K562 (cell line): ENCODE data around the gene RHCG. TPM values are rescaled to one million over a fixed set of nuclear protein-coding genes. Genes with fewer than 3 reads are reported as not detected.

ENCODE experiments used
- BDP1 ChIP-seq: IDR thresholded peaks from 3 replicates; pipeline ENCODE4 v1.6.1; 2011; ENCODE audit not compliant: insufficient read length, insufficient read depth
- COPS2 ChIP-seq: fragments of 450-650 bp; conservative IDR thresholded peaks from 2 replicates; pipeline ENCODE4 v1.6.1; 2016; ENCODE audit warnings: mild to moderate bottlenecking, moderate library complexity
- CTCFL ChIP-seq: IDR thresholded peaks from 2 replicates; pipeline ENCODE4 v1.6.1; 2011; ENCODE audit warnings: borderline replicate concordance, low read depth, mild to moderate bottlenecking, moderate library complexity, low read length; ENCODE audit not compliant: insufficient read depth, poor library complexity, severe bottlenecking
- CXXC5 ChIP-seq: fragments of 250-450 bp; sonication (Bioruptor Pico); IDR thresholded peaks from 2 replicates; pipeline ENCODE4 v1.8.0; 2022; ENCODE audit warnings: inconsistent platforms, mild to moderate bottlenecking, moderate library complexity
- GABPB2 ChIP-seq: fragments of 250-450 bp; sonication (Bioruptor Pico); conservative IDR thresholded peaks from 2 replicates; pipeline ENCODE4 v1.5.1; 2021; ENCODE audit warnings: mild to moderate bottlenecking
- HES1 ChIP-seq: fragments of 450-650 bp; IDR thresholded peaks from 2 replicates; pipeline ENCODE4 v1.6.1; 2016; ENCODE audit warnings: low read depth, mild to moderate bottlenecking, moderate library complexity
- KLF13 ChIP-seq: fragments of 450-650 bp; IDR thresholded peaks from 2 replicates; pipeline ENCODE4 v1.6.1; 2016; ENCODE audit warnings: missing genetic modification characterization, low read depth, mild to moderate bottlenecking, missing compliant biosample characterization, moderate library complexity, borderline replicate concordance
- RAD21 ChIP-seq, 2 experiments: fragments of 250-450 bp in 1 of 2; fragments of 450-650 bp in 1 of 2; sonication (Bioruptor Pico) in 1 of 2; formaldehyde crosslinking in 1 of 2; IDR thresholded peaks in 1 of 2; conservative IDR thresholded peaks in 1 of 2; 2 replicates each; pipeline versions ENCODE4 v1.4.0 to v1.8.0; 2020 to 2022; ENCODE audit warnings: mild to moderate bottlenecking in 2 of 2, moderate library complexity in 1 of 2
- REST ChIP-seq, 2 experiments: fragments of 450-650 bp; formaldehyde crosslinking in 1 of 2; IDR thresholded peaks; 2 replicates each; pipeline versions ENCODE4 v1.4.0 to v1.6.1; 2014 to 2020; ENCODE audit warnings: mild to moderate bottlenecking in 2 of 2, borderline replicate concordance in 1 of 2, low read depth in 1 of 2
- RFX1 ChIP-seq: fragments of 450-650 bp; IDR thresholded peaks from 2 replicates; pipeline ENCODE4 v1.6.1; 2016; ENCODE audit warnings: mild to moderate bottlenecking, moderate library complexity
- ZKSCAN3 ChIP-seq: fragments of 250-450 bp; sonication (Bioruptor Pico); IDR thresholded peaks from 2 replicates; pipeline ENCODE4 v1.4.0; 2020
- ZNF24 ChIP-seq: fragments of 450-650 bp; IDR thresholded peaks from 2 replicates; pipeline ENCODE4 v1.6.1; 2016
- polyA plus RNA-seq, 8 experiments: library from polyadenylated mRNA; depleted of rRNA in 4 of 8; stranded (reverse) in 5 of 8; unstranded in 3 of 8; fragments of >200 nt; fragmentation: Nextera tagmentation in 2 of 8; fragmentation: Illumina TruSeq in 1 of 8; extraction: Ambion mirVana in 2 of 8; extraction: Trizol in 1 of 8; gene quantifications; 2 replicates each; pipeline versions ENCODE4 v1.2.1 to v1.2.3, GENCODE V29; 2011 to 2014; ENCODE audit warnings: inconsistent platforms in 1 of 8, missing spikeins in 1 of 8
- total RNA-seq, 7 experiments: library from RNA; depleted of rRNA in 6 of 7; stranded (reverse); fragments of >200 nt in 6 of 7; fragmentation: Illumina TruSeq in 2 of 7; extraction: Trizol in 2 of 7; gene quantifications; 2 replicates each; pipeline versions ENCODE4 v1.2.1 to v1.2.3, GENCODE V29; 2011 to 2021; ENCODE audit warnings: low replicate concordance in 1 of 7
- TF ChIP-seq, protein P1 (sequence below), 3 experiments: IDR thresholded peaks in 2 of 3; conservative IDR thresholded peaks in 1 of 3; 2 replicates each; pipeline ENCODE4 v1.5.1; 2011 to 2012; ENCODE audit warnings: low read length in 3 of 3, mild to moderate bottlenecking in 3 of 3, control low read depth in 2 of 3, improper control_type of control experiment in 1 of 3, inconsistent platforms in 1 of 3, low read depth in 1 of 3, mixed read lengths in 1 of 3, moderate library complexity in 1 of 3; ENCODE audit not compliant: insufficient read depth in 2 of 3

RHCG gene
- total and polyA plus RNA-seq, 9 of the 15 experiments (the other 6 are each of a cell fraction or from before 2014, with no cell fraction given): not detected

GRCh38 chr15:89496155-89497098, at the start of gene RHCG (continued):
- TF ChIP-seq REST (IDR thresholded peaks at IDR 0.05; ENCODE audit: borderline replicate concordance): peak; percentile 24; the same call in 1 of the 2 replicates
- no peak for TF ChIP-seq REST (CRISPR knock-in tag; IDR thresholded peaks at IDR 0.05; ENCODE audit: low read depth)
- TF ChIP-seq CTCFL: peak; percentile 21
- TF ChIP-seq, protein P1, sequence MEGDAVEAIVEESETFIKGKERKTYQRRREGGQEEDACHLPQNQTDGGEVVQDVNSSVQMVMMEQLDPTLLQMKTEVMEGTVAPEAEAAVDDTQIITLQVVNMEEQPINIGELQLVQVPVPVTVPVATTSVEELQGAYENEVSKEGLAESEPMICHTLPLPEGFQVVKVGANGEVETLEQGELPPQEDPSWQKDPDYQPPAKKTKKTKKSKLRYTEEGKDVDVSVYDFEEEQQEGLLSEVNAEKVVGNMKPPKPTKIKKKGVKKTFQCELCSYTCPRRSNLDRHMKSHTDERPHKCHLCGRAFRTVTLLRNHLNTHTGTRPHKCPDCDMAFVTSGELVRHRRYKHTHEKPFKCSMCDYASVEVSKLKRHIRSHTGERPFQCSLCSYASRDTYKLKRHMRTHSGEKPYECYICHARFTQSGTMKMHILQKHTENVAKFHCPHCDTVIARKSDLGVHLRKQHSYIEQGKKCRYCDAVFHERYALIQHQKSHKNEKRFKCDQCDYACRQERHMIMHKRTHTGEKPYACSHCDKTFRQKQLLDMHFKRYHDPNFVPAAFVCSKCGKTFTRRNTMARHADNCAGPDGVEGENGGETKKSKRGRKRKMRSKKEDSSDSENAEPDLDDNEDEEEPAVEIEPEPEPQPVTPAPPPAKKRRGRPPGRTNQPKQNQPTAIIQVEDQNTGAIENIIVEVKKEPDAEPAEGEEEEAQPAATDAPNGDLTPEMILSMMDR (IDR thresholded peaks at IDR 0.05 in 2 of 3, conservative IDR thresholded peaks at IDR 0.05 in 1 of 3; ENCODE audit: insufficient read depth in 2 of 3, low read depth in 1 of 3, low read length in 3 of 3): peak; percentile 68 to 92 (median 74)
- TF ChIP-seq ZNF24: no peak
- no peak for TF ChIP-seq HES1
- TF ChIP-seq RAD21 (CRISPR knock-in tag; conservative IDR thresholded peaks at IDR 0.05 in 1 of 2, IDR thresholded peaks at IDR 0.05 in 1 of 2): peak; percentile 23 to 46; a peak in 2 of 4 replicates
- peak; percentile 80 for TF ChIP-seq KLF13 (tag)
- TF ChIP-seq RFX1: no peak
- no peak for TF ChIP-seq GABPB2 (CRISPR knock-in tag)
- no peak for TF ChIP-seq BDP1
- TF ChIP-seq ZKSCAN3 (CRISPR knock-in tag): no peak
- peak; percentile 18; the same call in 1 of the 2 replicates for TF ChIP-seq CXXC5 (CRISPR knock-in tag)
- TF ChIP-seq COPS2: no peak
